GM12878 (cell line): ENCODE results near the gene MS4A6A. TPM values are rescaled to one million over a fixed set of nuclear protein-coding genes. Genes with fewer than 3 reads are reported as not detected.

ENCODE experiments used
- ATAC-seq: fragments of 200-7000 bp; cut with Tn5 transposase; 3 replicates; pipeline ENCODE4 v1.9.1; 2020; ENCODE audit warnings: mild to moderate bottlenecking, moderate library complexity
- BruUV-seq: library from RNA; stranded (reverse); fragments of 400-500 nt; replicated peaks from 2 replicates; lab custom pipeline; 2021; lab: Mats Ljungman, UMichigan
- CTCF ChIA-PET: fragments of 300-600 bp; sonication (Branson Sonifier 250); formaldehyde crosslinking; extraction: SDS; loops from one replicate; lab custom pipeline; 2021; ENCODE audit warnings: inconsistent platforms; lab: Yijun Ruan, JAX
- POLR2A ChIA-PET: fragments of 350-600 bp; formaldehyde crosslinking; extraction: SDS; loops from one replicate; lab custom pipeline; 2021; ENCODE audit warnings: inconsistent platforms; lab: Charles Lee
- RAD21 ChIA-PET: fragments of 300-600 bp; sonication (Branson Sonifier 250); formaldehyde crosslinking; loops from one replicate; lab custom pipeline; 2023; ENCODE audit warnings: antibody characterized with exemption; ENCODE audit not compliant: unreplicated experiment; lab: Charles Lee
- SMC1A ChIA-PET: fragments of 300-600 bp; sonication (Branson Sonifier 250); formaldehyde crosslinking; loops from one replicate; lab custom pipeline; 2023; ENCODE audit not compliant: unreplicated experiment, uncharacterized antibody; lab: Charles Lee
- DNase-seq: peaks from one replicate; pipeline ENCODE4 v3.0.0-alpha.2; 2011; ENCODE audit warnings: low read depth, low spot score
- FAIRE-seq: peaks from 3 replicates; lab custom pipeline; 2011; peaks lifted over from hg19 to GRCh38; lab: Jason Lieb, UNC
- H2AFZ ChIP-seq: 2 replicates; pipeline ENCODE4 v1.6.0; 2011; ENCODE audit warnings: low read depth, low read length, control low read depth; ENCODE audit not compliant: control insufficient read depth
- H3K27ac ChIP-seq: 2 replicates; pipeline ENCODE4 v1.5.1; 2011; ENCODE audit warnings: control low read depth; ENCODE audit not compliant: control insufficient read depth, insufficient read depth
- H3K27me3 ChIP-seq, 2 experiments: replicated peaks in 1 of 2; 2 replicates each; pipeline versions ENCODE4 v1.6.0 to v1.6.1; 2011; ENCODE audit warnings: low read length in 1 of 2; ENCODE audit not compliant: control insufficient read depth in 2 of 2, insufficient read depth in 2 of 2
- H3K36me3 ChIP-seq, 2 experiments: 2 replicates each; pipeline ENCODE4 v1.5.1; 2011; ENCODE audit warnings: low read length in 1 of 2; ENCODE audit not compliant: control insufficient read depth in 2 of 2, insufficient read depth in 2 of 2
- H3K4me1 ChIP-seq: 2 replicates; pipeline ENCODE4 v1.6.1; 2011; ENCODE audit warnings: mild to moderate bottlenecking, low read length, moderate library complexity, mixed read lengths; ENCODE audit not compliant: control insufficient read depth, insufficient read depth
- H3K4me2 ChIP-seq: 2 replicates; pipeline ENCODE4 v1.6.0; 2011; ENCODE audit warnings: control low read depth; ENCODE audit not compliant: control insufficient read depth, insufficient read depth
- H3K4me3 ChIP-seq: fragments of 200-600 bp; sonication (generic); 2 replicates; pipeline ENCODE4 v1.5.1; 2016
- H3K79me2 ChIP-seq: 2 replicates; pipeline ENCODE4 v1.6.0; 2011; ENCODE audit warnings: low read length; ENCODE audit not compliant: control insufficient read depth, insufficient read depth
- H3K9ac ChIP-seq: 2 replicates; pipeline ENCODE4 v1.8.0; 2011; ENCODE audit warnings: low read length, control low read depth, mixed read lengths; ENCODE audit not compliant: control insufficient read depth, insufficient read depth
- H3K9me3 ChIP-seq: replicated peaks from 3 replicates; pipeline ENCODE4 v1.5.1; 2011; ENCODE audit warnings: mild to moderate bottlenecking, low read length; ENCODE audit not compliant: control insufficient read depth, insufficient read depth
- H4K20me1 ChIP-seq: 2 replicates; pipeline ENCODE4 v1.6.0; 2011; ENCODE audit not compliant: control insufficient read depth, insufficient read depth
- BCLAF1 ChIP-seq: fragments of 450-650 bp; IDR thresholded peaks from 2 replicates; pipeline ENCODE4 v1.6.1; 2017; ENCODE audit warnings: antibody characterized with exemption, mild to moderate bottlenecking, moderate library complexity
- CEBPB ChIP-seq, 2 experiments: fragments of 150-350 bp in 1 of 2; IDR thresholded peaks; 2 replicates each; pipeline ENCODE4 v1.6.1; 2012 to 2014; ENCODE audit warnings: low read depth in 2 of 2, low read length in 2 of 2, borderline replicate concordance in 1 of 2, inconsistent platforms in 1 of 2
- E2F4 ChIP-seq: IDR thresholded peaks from 2 replicates; pipeline ENCODE4 v1.6.1; 2012; ENCODE audit warnings: low read depth, low read length, improper control_type of control experiment
- KLF5 ChIP-seq: fragments of 450-650 bp; IDR thresholded peaks from 2 replicates; pipeline ENCODE4 v1.6.1; 2014; ENCODE audit warnings: mild to moderate bottlenecking; ENCODE audit not compliant: partially characterized antibody
- NBN ChIP-seq: fragments of 450-650 bp; IDR thresholded peaks from 2 replicates; pipeline ENCODE4 v1.6.1; 2016
- NR2C2 ChIP-seq: IDR thresholded peaks from 2 replicates; pipeline ENCODE4 v1.6.1; 2011; ENCODE audit warnings: borderline replicate concordance, low read depth; ENCODE audit not compliant: control insufficient read depth, insufficient read length
- REST ChIP-seq: IDR thresholded peaks from 2 replicates; pipeline ENCODE4 v1.6.1; 2012; ENCODE audit warnings: mild to moderate bottlenecking, low read depth, low read length
- SREBF2 ChIP-seq: IDR thresholded peaks from 2 replicates; pipeline ENCODE4 v1.6.1; 2012; ENCODE audit warnings: mild to moderate bottlenecking, low read length
- TAF1 ChIP-seq: IDR thresholded peaks from 2 replicates; pipeline ENCODE4 v1.6.1; 2011; ENCODE audit warnings: mild to moderate bottlenecking, low read depth, low read length, borderline replicate concordance
- TCF7 ChIP-seq: IDR thresholded peaks from 2 replicates; pipeline ENCODE4 v1.6.1; 2014; ENCODE audit warnings: antibody characterized with exemption, borderline replicate concordance
- ZBTB33 ChIP-seq: fragments of 450-650 bp; IDR thresholded peaks from 2 replicates; pipeline ENCODE4 v1.6.1; 2017; ENCODE audit warnings: mild to moderate bottlenecking
- ZNF24 ChIP-seq: fragments of 450-650 bp; IDR thresholded peaks from 2 replicates; pipeline ENCODE4 v1.6.1; 2017; ENCODE audit warnings: antibody characterized with exemption, mild to moderate bottlenecking
- WGBS: methylation state at CpG from one replicate; pipeline ENCODE4 v1.1.6; 2016; ENCODE audit warnings: low lambda C conversion rate; ENCODE audit not compliant: insufficient replicate concordance, insufficient coverage; ENCODE audit errors: missing lambda C conversion rate; 5-methylcytosine and 5-hydroxymethylcytosine counted together
- in situ Hi-C: fragments of 300-500 bp; cut with MboI; formaldehyde crosslinking; loops from 9 replicates; pipeline ENCODE4 v1.14.3; 2018; ENCODE audit warnings: mixed read lengths
- intact Hi-C: fragments of 100-400 bp; cut with micrococcal nuclease; formaldehyde crosslinking; loops from one replicate; pipeline ENCODE4 v1.14.2; 2022; ENCODE audit not compliant: unreplicated experiment
- polyA plus RNA-seq, 11 experiments: library from polyadenylated mRNA; depleted of rRNA in 4 of 11; unstranded in 6 of 11; stranded (reverse) in 5 of 11; fragments of >200 nt; fragmentation: Nextera tagmentation in 4 of 11; fragmentation: Illumina TruSeq in 1 of 11; extraction: Ambion mirVana in 4 of 11; extraction: Trizol in 1 of 11; gene quantifications; 1 replicate in 1 of 11; 2 replicates in 10 of 11; pipeline versions ENCODE4 v1.2.1 to v1.2.3, GENCODE V29; 2011 to 2016; ENCODE audit warnings: inconsistent platforms in 2 of 11, missing spikeins in 2 of 11, low read depth in 1 of 11
- total RNA-seq, 4 experiments: library from RNA; depleted of rRNA in 3 of 4; stranded (reverse); fragments of >200 nt in 3 of 4; fragmentation: Illumina TruSeq in 1 of 4; extraction: Trizol in 1 of 4; gene quantifications; 2 replicates each; pipeline versions ENCODE4 v1.2.1 to v1.2.3, GENCODE V29; 2013 to 2021

Gene MS4A6A
- total and polyA plus RNA-seq, 10 of the 15 experiments (the other 5 are each of a cell fraction or from before 2014, with no cell fraction given) = 0.75 to 30.7 (median 9.0) TPM

GRCh38 chr11:60161766-60162165 is 21.1 kb downstream of the MS4A6A start:
- CTCF ChIA-PET = interaction anchor here (0.9 to 2.6 kb wide), 3 partner anchors 43 to 107 kb away, joined by 3 to 12 read pairs (median 4); no protein-coding TSS in a partner anchor
- no peak for TF ChIP-seq BCLAF1
- TF ChIP-seq NBN = no peak
- no peak for TF ChIP-seq ZNF24
- TF ChIP-seq TCF7 = no peak
- TF ChIP-seq KLF5 = no peak
- TF ChIP-seq ZBTB33 = no peak
- TF ChIP-seq SREBF2 = no peak
- TF ChIP-seq CEBPB (IDR thresholded peaks at IDR 0.05; ENCODE audit: borderline replicate concordance in 1 of 2, low read depth in 2 of 2, low read length in 2 of 2) = no peak
- no peak for TF ChIP-seq TAF1
- TF ChIP-seq NR2C2 = no peak
- TF ChIP-seq E2F4 = no peak
- TF ChIP-seq REST = no peak
- TF ChIP-seq, all 136 proteins: peak for 0
- no peak for FAIRE-seq
- in situ Hi-C loops = no loop called here
- Histone ChIP-seq H3K4me3 (no peak overlapping the region), H2AFZ (no peak overlapping the region), H3K27ac (no peak overlapping the region), H3K9ac (no peak overlapping the region), H3K4me1 (no peaks in the 10 kb centered on the region), H3K4me2 (no peak overlapping the region), H3K9me3 (no peaks in the 10 kb centered on the region; the same call in 2 of the 3 replicates), H3K79me2 (no peaks in the 10 kb centered on the region), H3K36me3 (no peaks in the 10 kb centered on the region), H4K20me1 (no peaks in the 10 kb centered on the region), H3K27me3 (no peaks in the 10 kb centered on the region; a peak in 1 of 4 replicates)
- SMC1A ChIA-PET = interaction anchor here (1.0 to 1.8 kb wide), 2 partner anchors 11 to 90 kb away, joined by 3 to 7 read pairs; no protein-coding TSS in a partner anchor
- intact Hi-C loops = no loop called here
- no peak for ATAC-seq
- BruUV-seq = no TSS peak
- POLR2A ChIA-PET = no interaction called here
- 0% methylated on average over 4 of the region's 4 CpGs for WGBS
- RAD21 ChIA-PET = no interaction called here
- no peak for DNase-seq
